ENCODE data around the gene PDZD7.

- TF ChIP-seq CTCF (IDR thresholded peaks at IDR 0.05) (no peak), POLR2AphosphoS5 (IDR thresholded peaks at IDR 0.05) (no peak)
These were observed 31.2 kb downstream of the PDZD7 start, which contains the start of gene LZTS2 for GRCh38 chr10:100999742-101000126.

All from esophagus muscularis mucosa (tissue), 3 donors.